Sigmoid colon (tissue), 7 donors: ENCODE measurements around the gene L1TD1. TPM values are rescaled to one million over a fixed set of nuclear protein-coding genes. Genes with fewer than 3 reads are reported as not detected.
"Not testable (repeated sequence)": the region's sequence is repeated elsewhere in the genome, so short reads cannot be mapped to it uniquely, and the experiment has no call there.

Experiments
- DNase-seq: peaks from one replicate; pipeline ENCODE4 v3.0.0-alpha.2; 2019
- H3K27ac ChIP-seq, 4 donors: fragments of 200-600 bp; sonication (generic); one replicate each; pipeline ENCODE4 v1.5.1; 2016 to 2019; ENCODE audit warnings: mild to moderate bottlenecking in 1 of 4
- H3K27me3 ChIP-seq, 3 donors: fragments of 200-600 bp; sonication (generic); one replicate each; pipeline ENCODE4 v1.5.1; 2019; ENCODE audit warnings: mild to moderate bottlenecking in 1 of 3
- H3K36me3 ChIP-seq, 4 donors: fragments of 200-600 bp; sonication (generic); one replicate each; pipeline ENCODE4 v1.5.1; 2016 to 2019
- H3K4me1 ChIP-seq, 4 donors: fragments of 200-600 bp; sonication (generic); one replicate each; pipeline ENCODE4 v1.5.1; 2017 to 2019
- H3K4me3 ChIP-seq, 4 donors: fragments of 200-600 bp; sonication (generic); one replicate each; pipeline ENCODE4 v1.5.1; 2017 to 2019; ENCODE audit warnings: mild to moderate bottlenecking in 2 of 4, moderate library complexity in 1 of 4
- H3K9me3 ChIP-seq, 4 donors: fragments of 200-600 bp in 3 of 4; sonication (generic) in 3 of 4; one replicate each; pipeline versions ENCODE4 v1.5.1 to v1.6.1; 2013 to 2019
- CTCF ChIP-seq, 4 experiments: fragments of 450-650 bp in 3 of 4; fragments of 200-600 bp in 1 of 4; IDR thresholded peaks; one replicate each; pipeline ENCODE4 v1.5.1; 2016 to 2019; ENCODE audit warnings: antibody characterized with exemption in 4 of 4, mild to moderate bottlenecking in 3 of 4, moderate library complexity in 2 of 4
- EP300 ChIP-seq, 4 donors: sonication (generic); formaldehyde crosslinking; IDR thresholded peaks; one replicate each; pipeline ENCODE4 v1.6.1; 2017; ENCODE audit warnings: antibody characterized with exemption in 4 of 4
- POLR2A ChIP-seq, 2 donors: fragments of 450-650 bp; IDR thresholded peaks; one replicate each; pipeline ENCODE4 v1.6.1; 2016; ENCODE audit warnings: antibody characterized with exemption in 2 of 2, mild to moderate bottlenecking in 2 of 2, moderate library complexity in 2 of 2
- POLR2AphosphoS5 ChIP-seq, 4 donors: sonication (generic); formaldehyde crosslinking; IDR thresholded peaks; one replicate each; pipeline ENCODE4 v1.6.1; 2017; ENCODE audit warnings: antibody characterized with exemption in 4 of 4
- WGBS, 2 donors: extraction: QIAGEN DNeasy Blood & Tissue Kit; methylation state at CpG; one replicate each; pipeline ENCODE4 v1.1.7; 2013; 5-methylcytosine and 5-hydroxymethylcytosine counted together
- intact Hi-C: fragments of 100-400 bp; cut with DNase I; formaldehyde crosslinking; loops from one replicate; pipeline ENCODE4 v1.15.1; 2023
- polyA plus RNA-seq, 3 donors: library from polyadenylated mRNA; stranded (reverse); fragments of 200-250 nt; gene quantifications; one replicate each; pipeline ENCODE4 v1.2.3, GENCODE V29; 2013
- total RNA-seq, 4 donors: library from RNA; depleted of rRNA; stranded (reverse); fragments of >200 nt; gene quantifications; one replicate each; pipeline ENCODE4 v1.1.0, GENCODE V29; 2016
- donor health status: healthy with polysubstance abuse.
- donor health status: Bipolar disorder and iron deficiency.
- donor health status: healthy.

The L1TD1 gene
- total and polyA plus RNA-seq, 7 donors = under 0.01 to 8.0 (median 1.4) TPM; not detected in 1

GRCh38 chr1:62213075-62213914 is 18.6 kb downstream of the L1TD1 start:
- no peak overlapping the region for H3K27ac ChIP-seq
- H3K4me1 ChIP-seq = no peaks in the 10 kb centered on the region
- no peaks in the 10 kb centered on the region for H3K27me3 ChIP-seq
- WGBS, 2 donors = 85 to 91% methylated on average over 6 of the region's 6 CpGs
- intact Hi-C loops = no loop called here
- H3K9me3 ChIP-seq = peaks cover 0 to 10% (median 0%) of the 10 kb centered on the region in 4 donors
- H3K36me3 ChIP-seq = no peaks in the 10 kb centered on the region
- DNase-seq = peak; percentile 22
- TF ChIP-seq CTCF (IDR thresholded peaks at IDR 0.05) = no peak
- no peak overlapping the region for H3K4me3 ChIP-seq

GRCh38 chr1:62218604-62219003 is 24.0 kb downstream of the L1TD1 start:
- intact Hi-C loops = no loop called here
- no peak for DNase-seq
- Histone ChIP-seq H3K4me3 (no peak overlapping the region), H3K27me3 (no peaks in the 10 kb centered on the region), H3K36me3 (no peaks in the 10 kb centered on the region), H3K9me3 (no peaks in the 10 kb centered on the region), H3K4me1 (no peaks in the 10 kb centered on the region), H3K27ac (no peak overlapping the region)
- 79 to 83% methylated on average over 2 of the region's 2 CpGs for WGBS, 2 donors
- no peak for TF ChIP-seq POLR2A (IDR thresholded peaks at IDR 0.05)
- no peak for TF ChIP-seq CTCF (IDR thresholded peaks at IDR 0.05)
- no peak for TF ChIP-seq POLR2AphosphoS5 (IDR thresholded peaks at IDR 0.05)
- no peak for TF ChIP-seq EP300 (IDR thresholded peaks at IDR 0.05)

- H3K9me3 ChIP-seq, H3K27ac ChIP-seq, H3K27me3 ChIP-seq, H3K36me3 ChIP-seq, H3K4me1 ChIP-seq, intact Hi-C loops, H3K4me3 ChIP-seq: not testable (repeated sequence)
- peak; percentile 12 for DNase-seq
- 90 to 98% methylated on average over 9 of the region's 9 CpGs for WGBS, 2 donors
These were observed 25.8 kb downstream of the L1TD1 start for GRCh38 chr1:62220456-62220855.

- no peaks in the 10 kb centered on the region for H3K9me3 ChIP-seq
- WGBS, 2 donors = 93 to 98% methylated on average over 1 of the region's 1 CpG
- no peak overlapping the region for H3K4me3 ChIP-seq
These were observed 26.5 kb downstream of the L1TD1 start for GRCh38 chr1:62221171-62221570.

GRCh38 chr1:62222321-62222720 is 27.7 kb downstream of the L1TD1 start:
- H3K9me3 ChIP-seq = no peaks in the 10 kb centered on the region
- 89 to 91% methylated on average over 9 of the region's 9 CpGs for WGBS, 2 donors
- H3K4me3 ChIP-seq = no peak overlapping the region
- peak; percentile 22 for DNase-seq
- TF ChIP-seq CTCF (IDR thresholded peaks at IDR 0.05) = no peak
- TF ChIP-seq POLR2A (IDR thresholded peaks at IDR 0.05) = no peak
- no peak for TF ChIP-seq POLR2AphosphoS5 (IDR thresholded peaks at IDR 0.05)
- TF ChIP-seq EP300 (IDR thresholded peaks at IDR 0.05) = no peak
- intact Hi-C loops = no loop called here
- H3K36me3 ChIP-seq = no peaks in the 10 kb centered on the region
- H3K27me3 ChIP-seq = no peaks in the 10 kb centered on the region
- no peaks in the 10 kb centered on the region for H3K4me1 ChIP-seq
- H3K27ac ChIP-seq = no peak overlapping the region

More at GRCh38 chr1:62221171-62221570, 26.5 kb downstream of the L1TD1 start:
- H3K4me1 ChIP-seq = no peaks in the 10 kb centered on the region
- H3K27me3 ChIP-seq = no peaks in the 10 kb centered on the region
- no peak for TF ChIP-seq POLR2AphosphoS5 (IDR thresholded peaks at IDR 0.05)
- no peak for TF ChIP-seq POLR2A (IDR thresholded peaks at IDR 0.05)
- no peak for TF ChIP-seq CTCF (IDR thresholded peaks at IDR 0.05)
- no peak for TF ChIP-seq EP300 (IDR thresholded peaks at IDR 0.05)
- intact Hi-C loops = no loop called here
- peak; percentile 1 for DNase-seq
- H3K27ac ChIP-seq = no peak overlapping the region
- no peaks in the 10 kb centered on the region for H3K36me3 ChIP-seq
